ENCODE measurements around the gene LTN1.

LTN1 gene

GRCh38 chr21:28916150-28916893 is 76.4 kb downstream of the LTN1 start:
- H3K4me3 Mint-ChIP-seq: no peak overlapping the region
- DNase-seq (no peak), ATAC-seq (no peak)
- no peak overlapping the region for H3K27ac Mint-ChIP-seq
- peaks cover 4% of the 10 kb centered on the region for H3K27me3 Mint-ChIP-seq
- no peaks in the 10 kb centered on the region for H3K4me1 Mint-ChIP-seq
- H3K9me3 Mint-ChIP-seq: no peaks in the 10 kb centered on the region

GRCh38 chr21:28913071-28913470 is 79.6 kb downstream of the LTN1 start:
- ATAC-seq (no peak), DNase-seq (no peak)
- no peak overlapping the region for H3K4me3 Mint-ChIP-seq
- no peaks in the 10 kb centered on the region for H3K9me3 Mint-ChIP-seq
- H3K27me3 Mint-ChIP-seq: peaks cover 13% of the 10 kb centered on the region
- no peak overlapping the region for H3K27ac Mint-ChIP-seq
- no peaks in the 10 kb centered on the region for H3K4me1 Mint-ChIP-seq

GRCh38 chr21:28910280-28910887 is 82.3 kb downstream of the LTN1 start:
- Mint-ChIP-seq H3K4me1 (no peaks in the 10 kb centered on the region), H3K27ac (no peak overlapping the region), H3K9me3 (no peaks in the 10 kb centered on the region), H3K4me3 (no peak overlapping the region), H3K27me3 (peaks cover 13% of the 10 kb centered on the region)
- ATAC-seq (no peak), DNase-seq (no peak)

GRCh38 chr21:28908351-28908750 is 84.3 kb downstream of the LTN1 start:
- no peak overlapping the region for H3K27ac Mint-ChIP-seq
- H3K27me3 Mint-ChIP-seq: peaks cover 13% of the 10 kb centered on the region
- H3K9me3 Mint-ChIP-seq: peaks cover 0 to 3% of the 10 kb centered on the region in 2 donors
- H3K4me3 Mint-ChIP-seq: no peak overlapping the region
- H3K4me1 Mint-ChIP-seq: no peaks in the 10 kb centered on the region
- ATAC-seq: no peak
- no peak for DNase-seq

- DNase-seq (no peak), ATAC-seq (no peak)
- Mint-ChIP-seq H3K4me1 (no peaks in the 10 kb centered on the region), H3K9me3 (peaks cover 0 to 14% of the 10 kb centered on the region in 2 donors), H3K4me3 (no peak overlapping the region), H3K27me3 (peaks cover 20% of the 10 kb centered on the region), H3K27ac (no peak overlapping the region)
These were observed 85.8 kb downstream of the LTN1 start for GRCh38 chr21:28906841-28907240.

GRCh38 chr21:28906236-28906635 is 86.4 kb downstream of the LTN1 start:
- ATAC-seq: no peak

GRCh38 chr21:28904961-28905435 is 87.7 kb downstream of the LTN1 start:
- Mint-ChIP-seq H3K27ac (no peak overlapping the region), H3K9me3 (peaks cover 0 to 14% of the 10 kb centered on the region in 2 donors), H3K4me1 (no peaks in the 10 kb centered on the region), H3K4me3 (no peak overlapping the region), H3K27me3 (peaks cover 7% of the 10 kb centered on the region)
- ATAC-seq (no peak), DNase-seq (no peak)

More at GRCh38 chr21:28906236-28906635, 86.4 kb downstream of the LTN1 start:
- DNase-seq: no peak
- H3K4me1 Mint-ChIP-seq: no peaks in the 10 kb centered on the region
- no peak overlapping the region for H3K27ac Mint-ChIP-seq
- peaks cover 0 to 14% of the 10 kb centered on the region in 2 donors for H3K9me3 Mint-ChIP-seq
- H3K27me3 Mint-ChIP-seq: peaks cover 15% of the 10 kb centered on the region
- H3K4me3 Mint-ChIP-seq: no peak overlapping the region

GRCh38 chr21:28903448-28903847 is 89.2 kb downstream of the LTN1 start:
- peaks cover 7% of the 10 kb centered on the region for H3K27me3 Mint-ChIP-seq
- no peak overlapping the region for H3K4me3 Mint-ChIP-seq
- DNase-seq: no peak
- no peaks in the 10 kb centered on the region for H3K4me1 Mint-ChIP-seq
- peaks cover 0 to 14% of the 10 kb centered on the region in 2 donors for H3K9me3 Mint-ChIP-seq
- H3K27ac Mint-ChIP-seq: no peak overlapping the region
- no peak for ATAC-seq

GRCh38 chr21:28900481-28900880 is 92.2 kb downstream of the LTN1 start:
- Mint-ChIP-seq H3K27me3 (peaks cover 7% of the 10 kb centered on the region), H3K4me1 (no peaks in the 10 kb centered on the region), H3K9me3 (peaks cover 0 to 14% of the 10 kb centered on the region in 2 donors), H3K27ac (no peak overlapping the region), H3K4me3 (no peak overlapping the region)
- DNase-seq (no peak), ATAC-seq (no peak)

GRCh38 chr21:28899744-28900143 is 92.9 kb downstream of the LTN1 start:
- H3K27me3 Mint-ChIP-seq: peaks cover 7% of the 10 kb centered on the region
- peaks cover 0 to 14% of the 10 kb centered on the region in 2 donors for H3K9me3 Mint-ChIP-seq
- DNase-seq (no peak), ATAC-seq (peak; percentile 60)
- H3K27ac Mint-ChIP-seq: no peak overlapping the region
- no peak overlapping the region for H3K4me3 Mint-ChIP-seq
- no peaks in the 10 kb centered on the region for H3K4me1 Mint-ChIP-seq

- peaks cover 7% of the 10 kb centered on the region for H3K27me3 Mint-ChIP-seq
- H3K4me3 Mint-ChIP-seq: no peak overlapping the region
- no peak overlapping the region for H3K27ac Mint-ChIP-seq
- H3K9me3 Mint-ChIP-seq: peaks cover 0 to 14% of the 10 kb centered on the region in 2 donors
- ATAC-seq: no peak
- no peak for DNase-seq
- H3K4me1 Mint-ChIP-seq: no peaks in the 10 kb centered on the region
These were observed 93.5 kb downstream of the LTN1 start for GRCh38 chr21:28899220-28899619.

- no peak overlapping the region for H3K4me3 Mint-ChIP-seq
- ATAC-seq (no peak), DNase-seq (no peak)
- H3K4me1 Mint-ChIP-seq: no peaks in the 10 kb centered on the region
- peaks cover 12% of the 10 kb centered on the region for H3K27me3 Mint-ChIP-seq
- H3K27ac Mint-ChIP-seq: no peak overlapping the region
- no peaks in the 10 kb centered on the region for H3K9me3 Mint-ChIP-seq
These were observed 99.0 kb downstream of the LTN1 start for GRCh38 chr21:28893687-28894086.

- Mint-ChIP-seq H3K4me1 (no peaks in the 10 kb centered on the region), H3K27ac (no peak overlapping the region), H3K27me3 (peaks cover 12% of the 10 kb centered on the region), H3K4me3 (no peak overlapping the region), H3K9me3 (no peaks in the 10 kb centered on the region)
- DNase-seq: no peak
- no peak for ATAC-seq
These were observed 100.2 kb downstream of the LTN1 start for GRCh38 chr21:28892199-28893111.

GRCh38 chr21:28885853-28886177 is 106.9 kb downstream of the LTN1 start:
- Mint-ChIP-seq H3K9me3 (no peaks in the 10 kb centered on the region), H3K27me3 (peaks cover 8% of the 10 kb centered on the region), H3K4me3 (peak overlapping the region; percentile 86 to 92), H3K27ac (peak overlapping the region; percentile 99), H3K4me1 (peaks cover 19% of the 10 kb centered on the region)
- DNase-seq: no peak
- no peak for ATAC-seq

- peaks cover 19% of the 10 kb centered on the region for H3K4me1 Mint-ChIP-seq
- peak overlapping the region; percentile 99 for H3K27ac Mint-ChIP-seq
- H3K27me3 Mint-ChIP-seq: peaks cover 2% of the 10 kb centered on the region
- H3K4me3 Mint-ChIP-seq: peak overlapping the region; percentile 86 to 92
- DNase-seq (peak; percentile 94 to 97), ATAC-seq (peak; percentile 96)
- no peaks in the 10 kb centered on the region for H3K9me3 Mint-ChIP-seq
These were observed 107.5 kb downstream of the LTN1 start for GRCh38 chr21:28884976-28885852.
